Measurements from ENCODE around the gene ARHGAP15.

ARHGAP15 gene

DNA sequence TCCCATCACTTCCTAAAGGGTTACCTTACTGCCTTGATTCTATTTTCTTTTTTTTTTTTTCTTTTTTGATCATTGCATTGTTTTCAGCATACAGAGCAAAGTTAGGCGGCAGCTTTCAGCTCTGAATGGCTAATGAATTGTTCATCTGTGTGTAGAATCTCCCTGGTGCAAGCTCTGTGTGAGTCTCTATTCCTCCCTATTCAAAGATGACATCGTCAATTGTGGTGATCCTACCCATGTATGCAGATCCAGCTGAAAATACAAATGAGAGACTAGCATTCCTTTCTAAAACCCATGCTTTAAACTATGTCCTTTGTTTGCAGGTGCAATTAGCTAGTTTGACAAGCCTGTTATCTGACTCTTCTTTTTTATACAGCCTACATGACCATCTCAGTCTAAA is 539.0 kb downstream of the ARHGAP15 start:
- no peak for DNase-seq

DNA sequence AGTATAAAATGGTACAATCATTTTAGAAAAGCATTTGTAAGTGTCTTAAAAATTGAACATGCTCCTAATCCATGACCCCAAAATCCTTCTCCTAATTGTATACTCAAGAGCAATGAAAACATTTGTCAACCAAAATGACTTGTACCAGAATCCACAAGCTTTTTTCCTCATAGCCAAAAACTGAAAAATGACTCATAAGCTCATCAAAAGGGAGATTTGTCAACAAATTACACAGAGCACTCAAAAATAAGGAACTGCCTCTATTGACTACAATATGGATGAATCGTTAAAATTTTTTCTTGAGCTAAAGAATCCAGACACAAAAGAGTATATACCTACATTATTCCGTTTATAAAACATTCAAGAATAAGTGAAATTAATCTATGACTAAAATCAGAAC is 544.8 kb downstream of the ARHGAP15 start:
- DNase-seq, result no peak

DNA sequence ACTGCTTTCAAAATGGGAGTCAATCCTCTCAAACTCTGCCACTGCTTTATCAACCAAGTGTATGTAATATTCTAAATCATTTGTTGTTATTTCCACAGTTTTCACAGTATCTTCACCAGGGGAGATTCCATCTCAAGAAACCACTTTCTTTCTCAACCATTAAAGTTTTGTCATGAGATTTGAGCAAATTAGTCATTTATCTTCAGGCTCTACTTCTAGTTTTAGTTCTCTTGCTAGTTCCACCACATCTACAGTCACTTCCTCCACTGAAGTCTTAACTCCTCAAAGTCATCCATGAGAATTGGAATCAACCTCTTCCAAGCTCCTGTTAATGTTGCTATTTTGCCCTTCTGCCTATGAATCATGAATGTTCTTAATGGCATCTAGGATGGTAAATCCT is 545.8 kb downstream of the ARHGAP15 start:
- DNase-seq, result no peak

DNA sequence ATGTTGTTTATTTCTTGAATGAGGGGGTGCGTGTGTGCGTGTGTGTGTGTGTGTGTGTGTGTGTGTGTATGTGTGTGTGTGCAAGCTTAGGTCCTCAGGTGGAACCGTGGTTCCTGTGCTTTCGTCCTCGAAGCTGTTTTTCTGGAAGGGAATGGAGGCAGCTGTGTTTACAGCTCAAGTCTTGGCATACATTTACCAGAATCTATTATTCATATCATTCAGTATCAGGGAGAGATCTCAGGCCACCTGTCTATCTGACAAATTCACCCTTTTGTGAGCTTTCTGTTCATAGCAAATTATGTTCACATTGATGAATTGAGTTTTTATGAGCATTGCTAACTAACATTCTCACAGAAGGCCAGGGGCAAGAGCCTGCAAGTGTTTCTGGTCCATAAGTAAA is 550.4 kb downstream of the ARHGAP15 start:
- no peak for DNase-seq

DNA sequence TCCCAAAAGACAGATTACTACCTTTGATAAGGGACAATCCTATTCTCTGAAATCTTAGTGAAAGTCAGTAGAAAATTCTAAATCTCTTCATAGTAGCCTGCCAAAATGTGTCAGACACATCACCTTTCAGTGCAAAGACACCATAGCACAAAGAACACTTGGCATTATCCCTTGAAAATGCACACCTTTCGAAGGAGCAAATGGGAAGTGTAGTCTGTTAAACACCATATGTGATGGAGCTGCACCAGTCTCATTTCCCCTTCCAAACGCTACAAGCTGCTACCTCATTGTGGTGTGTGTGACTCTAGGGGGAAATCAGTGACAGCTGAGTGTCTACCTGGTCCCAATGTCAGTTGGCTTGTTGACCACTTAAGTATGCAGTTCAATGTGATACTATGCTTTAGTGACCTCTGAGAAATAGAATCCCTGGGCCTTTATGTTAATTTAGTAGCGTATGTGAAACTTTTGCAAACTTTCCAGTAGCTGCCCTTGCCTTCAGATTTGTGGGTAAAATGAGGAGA is 551.7 kb downstream of the ARHGAP15 start:
- no peak for DNase-seq

DNA sequence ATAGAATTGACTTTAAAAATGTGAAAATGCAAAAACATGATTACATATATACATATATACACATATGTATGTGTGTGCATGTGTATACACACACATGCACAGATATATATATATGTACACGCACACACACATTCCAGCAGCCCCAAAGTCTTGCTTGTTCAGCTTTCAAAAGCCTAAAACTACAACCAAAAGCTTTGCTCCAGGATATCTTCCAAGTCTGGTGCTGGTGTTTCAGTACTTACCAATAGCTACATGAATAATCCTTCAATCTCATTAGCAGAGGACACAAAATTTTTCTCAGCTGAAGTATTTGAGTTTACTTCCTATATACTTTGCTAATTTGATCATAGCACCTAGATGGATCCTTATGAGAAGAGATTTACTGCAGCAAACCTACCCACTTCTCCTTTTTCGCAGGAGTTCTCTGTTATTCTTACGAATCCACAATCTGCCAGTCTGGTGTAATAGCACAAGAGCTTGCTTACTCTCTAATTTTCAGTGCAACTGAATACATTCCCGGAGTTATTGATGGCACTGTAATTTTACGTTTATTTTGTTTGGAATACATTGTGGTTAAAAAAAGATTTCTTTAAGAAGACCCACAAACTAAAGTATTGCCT is 553.3 kb downstream of the ARHGAP15 start:
- DNase-seq, result no peak

DNA sequence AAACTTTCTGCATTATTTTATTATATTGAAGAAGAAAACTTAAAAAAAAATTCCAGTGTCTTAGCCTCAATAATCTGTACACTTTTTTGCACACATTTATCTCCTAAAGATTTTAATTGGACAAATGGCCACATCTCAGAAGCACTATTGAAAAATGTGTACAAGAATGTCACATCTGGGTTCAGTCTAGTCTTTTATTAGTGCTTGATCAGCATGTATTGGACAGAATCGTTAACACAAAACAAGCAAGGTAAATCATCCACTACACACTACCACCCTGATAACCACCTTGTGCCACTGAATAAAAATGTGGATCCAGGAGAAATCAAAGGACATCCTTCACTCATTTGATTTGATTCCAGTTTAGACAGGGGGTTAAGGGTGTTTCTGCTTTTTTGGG is 554.8 kb downstream of the ARHGAP15 start:
- DNase-seq, result no peak

DNA sequence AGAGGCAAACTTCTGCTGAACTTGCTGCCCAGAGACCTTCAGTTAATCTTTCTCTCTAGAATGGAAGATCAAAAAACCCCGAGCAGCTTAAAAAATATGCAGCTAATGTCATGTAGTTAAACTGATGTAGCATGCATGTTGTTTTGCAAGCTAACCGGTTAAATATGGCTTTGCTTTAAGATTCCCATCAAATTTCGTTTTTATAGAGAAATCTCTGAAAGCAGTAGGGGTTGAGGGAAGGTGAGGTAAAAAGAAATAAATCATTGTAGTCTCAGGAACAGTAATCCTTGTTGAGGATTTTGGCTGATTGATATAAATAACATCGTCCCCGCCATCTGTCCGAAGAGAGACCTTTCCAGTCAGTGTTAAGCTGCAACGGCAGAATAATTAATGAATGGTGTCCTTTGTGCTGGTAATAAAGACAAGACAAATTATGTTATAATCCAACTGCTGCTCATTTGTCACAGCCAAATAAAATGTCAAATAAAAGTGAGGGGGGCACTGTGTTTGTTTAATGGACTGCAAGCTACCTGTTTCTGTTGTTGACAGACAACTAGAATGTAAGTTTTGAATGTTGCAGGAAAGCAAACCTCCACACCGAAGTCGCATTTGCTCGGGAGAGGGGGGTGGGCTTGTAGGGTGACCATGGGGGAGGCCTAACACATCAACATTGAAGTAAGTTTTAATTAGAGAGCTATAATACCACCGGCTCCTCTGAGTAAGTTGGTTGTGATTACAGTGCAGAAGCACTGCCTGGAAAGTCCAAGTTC is 555.5 kb downstream of the ARHGAP15 start:
- DNase-seq, result no peak

DNA sequence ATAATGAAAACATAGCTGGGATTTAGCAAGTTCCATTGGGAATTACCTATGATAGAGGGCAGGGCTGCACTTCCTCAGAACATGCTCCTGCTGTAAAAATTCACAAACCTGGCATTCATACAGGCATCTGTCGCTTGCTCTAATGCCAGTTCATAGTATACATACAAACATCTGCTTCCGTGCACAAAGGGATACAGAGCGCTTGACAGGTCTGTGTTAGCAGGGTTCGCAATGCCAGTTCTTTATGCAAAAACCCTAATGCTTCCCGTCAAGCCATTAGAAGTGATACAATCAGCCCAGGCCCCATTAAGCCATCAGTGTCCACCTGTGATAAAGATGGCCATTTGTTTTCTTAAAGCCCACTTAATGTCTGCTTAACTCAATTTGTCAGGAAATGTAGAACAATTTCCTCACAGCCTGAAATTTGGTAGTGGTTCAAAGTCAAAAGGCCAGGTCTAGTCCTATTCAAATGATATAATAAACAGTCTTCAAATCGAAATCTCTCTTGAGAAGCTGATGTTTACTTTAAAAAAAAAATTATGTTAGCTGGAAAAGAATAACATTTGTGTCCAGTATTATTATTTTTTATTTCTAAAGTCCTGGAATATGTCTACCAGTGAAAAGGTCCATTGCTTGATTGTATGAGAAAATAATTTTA is 556.3 kb downstream of the ARHGAP15 start:
- no peak for DNase-seq

DNA sequence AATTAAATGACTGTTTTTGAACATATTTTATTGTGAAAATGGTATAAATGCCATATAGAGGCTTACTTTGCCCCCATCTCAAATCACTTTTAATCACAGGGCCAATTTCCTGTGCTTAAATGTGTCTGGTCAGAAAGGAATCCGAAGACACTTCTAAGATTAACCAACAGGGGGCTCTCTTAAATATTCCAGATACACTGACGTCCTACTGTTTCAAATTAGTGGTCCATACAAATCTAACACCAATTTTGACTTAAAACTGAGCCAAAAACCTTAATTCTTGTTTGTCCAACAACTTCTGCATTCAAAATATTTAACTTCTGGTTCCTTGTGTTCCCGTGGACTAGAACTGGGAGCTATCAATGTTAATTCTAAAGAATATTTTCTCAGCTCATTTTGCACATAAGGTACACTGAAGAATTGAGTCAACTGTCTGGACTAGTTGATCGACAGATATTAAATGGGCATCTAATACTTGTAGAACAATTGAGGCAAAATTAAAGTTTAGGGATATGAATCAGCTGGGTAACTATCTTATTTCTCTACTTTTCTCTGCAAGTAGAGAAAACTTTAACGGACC is 557.5 kb downstream of the ARHGAP15 start:
- DNase-seq, result no peak

DNA sequence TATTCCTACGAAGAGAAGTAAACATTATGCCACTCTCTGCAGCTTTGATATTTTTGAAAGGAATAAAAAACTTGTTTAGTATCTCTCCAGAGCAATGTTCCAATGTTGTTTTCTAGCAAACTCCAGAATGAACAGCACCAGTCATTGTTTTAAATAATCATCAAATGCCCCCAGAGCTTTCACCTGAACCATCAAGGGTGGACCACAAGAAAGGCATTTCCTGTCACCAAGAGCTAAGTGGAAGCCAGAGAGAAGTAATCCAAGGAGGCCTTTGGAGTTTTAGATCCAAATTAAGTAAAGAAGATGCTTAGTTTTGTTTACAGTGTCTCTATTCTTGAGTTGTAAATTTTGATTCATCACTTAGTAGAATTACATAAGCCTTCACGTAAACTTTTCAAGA is 559.0 kb downstream of the ARHGAP15 start:
- no peak for DNase-seq

DNA sequence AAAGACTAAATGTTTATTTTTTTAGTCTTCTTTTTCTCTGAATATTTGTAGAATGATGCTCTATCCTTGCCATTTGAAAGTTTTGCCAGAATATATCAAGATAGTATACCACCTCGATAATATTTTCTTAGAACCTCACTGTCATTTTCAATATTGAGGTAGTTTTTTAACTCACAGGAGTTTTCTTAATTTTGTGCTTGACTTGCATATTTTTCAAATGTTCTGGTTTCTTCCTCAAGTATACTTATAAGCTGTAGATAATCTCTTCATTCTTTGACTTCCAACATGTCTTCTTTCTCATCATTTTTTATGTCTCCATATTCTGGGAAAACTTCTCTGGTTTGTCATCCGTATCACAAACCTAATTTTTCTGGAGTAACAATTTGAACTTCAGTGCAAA is 559.6 kb downstream of the ARHGAP15 start:
- DNase-seq, result no peak

DNA sequence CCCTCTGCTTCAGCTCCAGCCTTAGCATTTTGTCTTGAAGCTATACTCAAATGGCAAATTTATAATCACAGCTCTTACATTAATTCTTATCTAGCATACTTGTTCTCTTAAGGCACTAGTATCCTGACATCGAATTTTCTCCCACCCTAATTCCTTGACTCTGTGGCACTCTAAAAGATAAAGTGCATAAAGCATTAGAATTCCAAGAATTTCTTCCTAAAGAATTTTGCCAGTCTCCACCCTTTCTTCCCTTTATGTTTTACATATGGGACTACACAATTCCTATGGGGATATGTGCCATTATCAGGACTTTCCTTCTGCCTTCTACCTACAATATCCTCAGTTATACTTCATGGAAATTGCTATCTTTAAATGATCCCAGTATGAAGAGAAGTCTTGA is 560.3 kb downstream of the ARHGAP15 start:
- no peak for DNase-seq

DNA sequence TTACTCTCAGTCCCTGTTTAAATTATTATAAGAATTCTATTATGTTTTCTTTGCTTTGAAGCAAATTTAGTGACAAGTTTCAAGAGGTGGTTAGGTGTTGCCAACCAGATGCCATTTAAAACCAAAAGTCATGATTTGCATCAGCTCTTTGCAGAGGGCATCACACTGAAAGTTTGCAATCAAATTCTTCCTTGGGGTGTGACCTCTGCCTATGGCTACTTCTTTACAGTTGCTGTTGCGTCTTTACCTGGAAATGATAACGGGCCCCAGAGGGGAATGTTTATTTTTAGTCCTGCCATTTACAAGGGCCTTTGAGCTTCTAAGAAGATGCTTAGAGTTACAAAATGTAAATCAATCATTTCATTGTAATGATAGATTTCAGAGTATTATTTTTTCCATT is 561.0 kb downstream of the ARHGAP15 start:
- no peak for DNase-seq

DNA sequence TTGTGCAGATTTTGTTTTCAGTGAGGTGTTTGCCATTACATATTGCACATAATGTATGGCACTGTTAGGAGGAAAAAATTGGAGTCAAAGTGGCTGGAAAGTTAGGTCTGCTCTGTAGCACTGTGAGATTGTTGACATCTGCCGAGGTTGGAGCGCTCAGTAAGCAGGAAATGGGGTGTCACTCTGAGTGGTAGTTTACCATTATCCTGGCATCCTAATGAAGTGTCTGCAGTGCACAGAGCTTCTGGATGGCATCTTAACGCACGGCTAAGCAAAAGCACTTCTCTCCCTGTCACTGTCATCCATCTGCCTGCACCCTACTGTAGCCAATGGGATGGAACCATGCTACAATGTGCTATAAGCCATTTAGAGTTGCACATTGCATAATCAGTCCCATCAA is 561.9 kb downstream of the ARHGAP15 start:
- no peak for DNase-seq

DNA sequence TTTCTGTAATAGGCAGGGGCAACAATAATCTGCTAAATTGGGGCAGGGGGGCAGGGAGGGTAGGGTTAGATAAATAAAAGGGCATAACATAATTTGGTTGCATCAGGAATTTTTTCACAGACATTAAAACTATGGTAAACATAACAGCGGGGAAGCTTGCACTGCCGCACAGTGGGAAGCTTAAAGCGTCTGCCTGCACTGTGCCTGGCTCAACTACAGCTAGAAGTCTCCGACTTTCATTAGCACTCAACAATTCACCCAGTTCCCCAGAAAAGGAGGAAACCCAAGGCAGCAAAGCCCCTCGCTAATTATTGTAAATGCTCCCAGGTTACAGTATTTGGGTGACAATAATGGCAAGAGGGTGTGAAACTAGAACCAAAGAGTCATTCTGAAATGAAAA is 562.9 kb downstream of the ARHGAP15 start:
- DNase-seq, result no peak

DNA sequence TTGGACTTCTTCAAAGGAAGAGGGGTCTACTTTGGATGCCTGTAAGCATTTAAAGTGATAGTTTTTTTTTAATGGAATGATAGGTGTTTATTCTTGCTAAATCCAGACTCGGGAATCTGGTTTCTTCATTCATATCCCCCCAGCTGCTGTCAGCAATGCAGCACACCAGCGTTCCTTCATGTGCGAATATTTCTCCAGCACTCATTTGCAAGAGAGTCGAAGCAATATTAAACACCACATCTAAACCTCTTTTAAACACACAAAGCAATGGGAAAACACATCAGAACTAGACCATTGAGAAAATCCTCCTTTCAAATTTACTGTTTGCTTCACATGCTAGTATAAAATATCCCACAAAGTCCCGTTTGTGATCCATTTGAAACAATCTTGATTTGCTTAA is 563.7 kb downstream of the ARHGAP15 start:
- no peak for DNase-seq

DNA sequence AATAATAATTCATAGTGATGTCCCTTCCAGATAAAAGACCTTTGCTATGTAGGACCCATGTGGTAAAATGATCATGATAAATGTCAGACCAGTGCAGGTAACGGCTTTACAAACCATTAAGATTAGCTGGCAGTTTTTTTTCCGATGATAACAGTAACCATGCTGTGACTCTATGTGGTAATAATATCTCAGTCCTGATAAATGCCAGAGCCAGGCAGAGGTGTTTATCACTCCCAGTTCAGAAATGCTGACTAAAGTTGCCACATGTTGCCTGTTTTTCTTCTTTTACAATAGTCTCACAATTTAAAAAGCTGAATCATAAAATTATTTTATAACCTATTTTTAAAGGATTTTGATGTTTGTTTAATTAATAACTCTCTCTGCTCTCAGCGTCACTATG is 565.1 kb downstream of the ARHGAP15 start:
- DNase-seq, result no peak

DNA sequence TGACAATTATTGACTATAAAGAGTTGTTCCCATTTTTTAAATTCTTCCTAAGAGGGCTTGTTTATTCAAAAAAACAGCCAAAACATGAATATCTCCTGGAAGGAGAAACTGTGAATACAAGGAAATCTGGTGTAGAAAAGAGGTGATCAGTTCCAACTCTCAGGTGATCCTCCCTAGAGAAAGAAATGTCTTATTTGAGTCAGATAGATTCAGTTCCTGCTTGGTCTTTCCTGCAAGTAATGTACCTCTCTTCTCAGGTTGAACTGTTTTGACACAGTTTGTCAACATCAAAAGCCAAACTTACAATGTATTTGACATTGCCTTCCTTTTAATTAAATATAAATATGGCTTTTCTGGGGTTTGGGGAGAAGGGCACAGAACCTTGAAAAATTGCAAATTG is 567.4 kb downstream of the ARHGAP15 start:
- DNase-seq, result no peak

DNA sequence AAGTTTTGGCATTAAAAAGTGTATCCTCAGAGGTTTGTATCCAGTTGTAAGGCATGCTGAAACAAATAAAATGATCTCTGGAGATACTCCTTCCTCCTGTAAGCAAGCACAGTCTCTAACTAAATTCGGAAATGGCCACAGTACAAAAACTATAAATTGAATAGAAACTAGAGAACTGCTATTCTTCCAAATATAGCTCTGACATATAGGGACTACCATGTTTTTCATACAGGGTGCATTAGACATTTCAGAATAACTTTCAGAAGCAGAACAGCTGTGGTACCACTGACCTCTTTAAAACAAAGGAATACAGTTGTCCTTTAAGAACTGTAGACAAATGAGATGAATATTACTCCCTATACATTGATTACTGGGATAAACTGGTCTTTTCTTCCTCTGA is 568.5 kb downstream of the ARHGAP15 start:
- no peak for DNase-seq

DNA sequence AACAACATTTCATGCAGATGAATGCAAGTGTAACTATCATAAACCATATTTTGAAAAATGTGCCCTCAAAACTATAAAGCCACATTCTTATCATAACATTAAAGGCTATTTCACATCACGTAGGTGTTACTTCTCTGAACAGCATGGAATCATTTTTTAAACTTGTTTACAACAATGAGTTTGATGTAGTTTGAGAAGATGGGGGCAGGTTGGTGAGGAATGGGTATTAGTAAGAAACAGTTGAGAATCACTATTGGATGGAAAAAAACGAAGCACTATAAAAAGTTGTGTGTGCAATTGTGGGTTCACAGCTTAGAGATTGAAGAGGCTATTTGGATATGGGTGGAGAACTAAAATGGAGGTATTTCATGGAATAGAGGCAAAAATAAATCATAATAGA is 569.1 kb downstream of the ARHGAP15 start:
- DNase-seq, result no peak

DNA sequence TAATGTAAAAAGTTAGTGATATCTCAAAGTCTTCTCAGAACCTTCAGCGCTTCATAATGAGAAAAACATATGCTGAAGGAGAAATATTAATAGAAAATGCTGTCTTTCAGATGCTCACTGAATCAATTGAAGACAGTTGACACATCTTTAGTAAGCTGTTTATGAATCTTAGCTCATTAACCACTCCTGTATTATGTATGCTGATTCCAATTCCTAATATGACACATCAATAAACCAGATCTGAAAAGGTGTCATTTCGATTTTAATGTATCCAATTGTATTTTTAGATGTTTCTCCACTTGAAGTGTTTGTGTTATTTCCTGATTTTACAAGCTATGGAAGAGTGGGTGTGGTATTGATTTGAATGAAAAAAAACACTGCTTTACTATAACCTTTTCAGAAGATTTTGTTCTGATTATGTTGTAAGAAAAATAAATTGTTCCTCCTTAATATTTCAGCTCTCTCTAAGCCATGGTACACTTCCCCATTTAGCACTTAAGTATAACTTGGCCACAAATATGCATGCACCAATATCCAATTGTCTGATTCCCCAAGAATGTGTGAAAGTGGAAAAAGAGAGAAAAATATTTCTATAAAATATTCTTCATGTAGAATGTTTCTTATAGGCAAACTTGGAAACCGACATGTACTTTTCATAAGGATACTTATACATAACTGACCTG is 569.8 kb downstream of the ARHGAP15 start:
- no peak for DNase-seq

DNA sequence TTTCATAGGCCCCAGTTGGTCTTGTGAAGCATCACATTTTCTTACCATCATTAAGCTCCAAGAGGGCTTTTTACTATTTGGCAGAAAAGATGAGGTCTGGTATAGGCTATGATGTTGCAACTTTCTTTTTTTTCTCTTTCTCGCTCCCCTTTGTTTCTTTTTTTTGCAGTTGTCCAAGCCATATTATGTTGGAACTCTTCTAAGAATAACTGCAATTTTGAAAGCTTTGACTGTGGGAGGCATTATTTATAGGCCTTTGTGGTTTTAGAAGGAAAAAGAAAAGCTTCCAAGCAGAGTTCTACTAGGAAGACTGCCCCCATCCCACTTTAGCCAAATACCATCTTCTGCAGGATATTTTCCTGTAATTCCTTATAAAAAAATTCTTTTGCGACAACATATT is 571.6 kb downstream of the ARHGAP15 start:
- no peak for DNase-seq
